GM23338 (cell line): ENCODE results near the gene LMAN1L.

ENCODE experiments used
- EZH2 ChIP-seq: fragments of 200-600 bp; sonication (generic); IDR thresholded peaks from one replicate; pipeline ENCODE4 v1.8.0; 2017; ENCODE audit warnings: antibody characterized with exemption, mild to moderate bottlenecking, low read depth; ENCODE audit not compliant: unreplicated experiment
- EZH2phosphoT487 ChIP-seq: fragments of 200-600 bp; sonication (generic); IDR thresholded peaks from one replicate; pipeline ENCODE4 v1.8.1; 2018; ENCODE audit warnings: antibody characterized with exemption; ENCODE audit not compliant: unreplicated experiment
- POLR2AphosphoS5 ChIP-seq: IDR thresholded peaks from 2 replicates; pipeline ENCODE4 v1.6.1; 2016; ENCODE audit warnings: antibody characterized with exemption, low read depth
- TF ChIP-seq, protein P1 (sequence below), 2 experiments: fragments of 200-600 bp in 1 of 2; sonication (generic) in 1 of 2; conservative IDR thresholded peaks; 2 replicates each; pipeline versions ENCODE4 v1.5.1 to v1.6.1; 2016 to 2017; ENCODE audit warnings: antibody characterized with exemption in 2 of 2, low read depth in 2 of 2, mild to moderate bottlenecking in 2 of 2, moderate library complexity in 1 of 2

DNA sequence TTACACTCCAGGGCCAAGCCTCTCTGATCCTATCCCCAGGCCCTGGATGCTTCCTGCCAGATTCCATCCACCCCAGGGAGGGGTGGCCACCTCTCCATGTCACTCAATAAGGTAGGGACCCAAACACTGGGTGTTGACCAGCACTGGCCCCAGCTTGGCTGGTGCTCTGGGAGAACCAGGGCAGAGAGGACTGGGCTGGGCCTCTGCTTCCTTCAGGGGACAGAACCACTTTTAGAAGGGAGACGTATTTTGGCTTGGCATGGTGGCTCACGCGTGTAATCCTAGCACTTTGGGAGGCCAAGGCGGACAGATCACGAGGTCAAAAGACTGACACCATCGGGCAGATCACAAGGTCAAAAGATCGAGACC, 9.1 kb downstream of the LMAN1L start:
- TF ChIP-seq, protein P1, sequence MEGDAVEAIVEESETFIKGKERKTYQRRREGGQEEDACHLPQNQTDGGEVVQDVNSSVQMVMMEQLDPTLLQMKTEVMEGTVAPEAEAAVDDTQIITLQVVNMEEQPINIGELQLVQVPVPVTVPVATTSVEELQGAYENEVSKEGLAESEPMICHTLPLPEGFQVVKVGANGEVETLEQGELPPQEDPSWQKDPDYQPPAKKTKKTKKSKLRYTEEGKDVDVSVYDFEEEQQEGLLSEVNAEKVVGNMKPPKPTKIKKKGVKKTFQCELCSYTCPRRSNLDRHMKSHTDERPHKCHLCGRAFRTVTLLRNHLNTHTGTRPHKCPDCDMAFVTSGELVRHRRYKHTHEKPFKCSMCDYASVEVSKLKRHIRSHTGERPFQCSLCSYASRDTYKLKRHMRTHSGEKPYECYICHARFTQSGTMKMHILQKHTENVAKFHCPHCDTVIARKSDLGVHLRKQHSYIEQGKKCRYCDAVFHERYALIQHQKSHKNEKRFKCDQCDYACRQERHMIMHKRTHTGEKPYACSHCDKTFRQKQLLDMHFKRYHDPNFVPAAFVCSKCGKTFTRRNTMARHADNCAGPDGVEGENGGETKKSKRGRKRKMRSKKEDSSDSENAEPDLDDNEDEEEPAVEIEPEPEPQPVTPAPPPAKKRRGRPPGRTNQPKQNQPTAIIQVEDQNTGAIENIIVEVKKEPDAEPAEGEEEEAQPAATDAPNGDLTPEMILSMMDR (conservative IDR thresholded peaks at IDR 0.05; ENCODE audit: low read depth in 2 of 2): no peak
- TF ChIP-seq EZH2phosphoT487: no peak
- no peak for TF ChIP-seq EZH2
- TF ChIP-seq POLR2AphosphoS5: no peak
